Stimulated activated naive CD4-positive, alpha-beta T cell treated with Interleukin-2 at 50 U/mL for 16 hours (primary cell): ENCODE results near the gene PNPLA7.
"Not testable (repeated sequence)": the region's sequence is repeated elsewhere in the genome, so short reads cannot be mapped to it uniquely, and the experiment has no call there.

Source experiments
- DNase-seq: peaks from one replicate; lab custom pipeline; 2025; lab: John Stamatoyannopoulos, UW

PNPLA7 gene

DNA sequence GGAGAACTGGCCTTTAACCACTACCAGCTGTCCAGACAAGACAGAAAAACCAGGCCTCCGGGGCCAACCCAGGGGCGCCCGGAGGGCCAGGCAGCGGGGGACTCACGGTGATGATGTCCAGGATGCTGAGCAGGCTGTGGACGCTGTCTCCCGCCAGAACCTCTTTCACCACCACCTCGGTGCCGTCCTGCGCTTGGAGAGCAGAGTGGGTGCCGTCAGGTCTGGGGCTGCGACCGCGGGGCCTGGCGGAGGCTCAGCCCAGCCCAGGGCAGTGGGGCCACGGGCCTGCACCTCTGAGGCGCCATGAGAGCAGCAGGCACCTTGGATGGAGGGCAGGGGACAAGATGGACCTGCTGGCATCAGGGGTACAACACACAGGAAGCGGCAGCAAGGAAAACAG is 9.7 kb downstream of the PNPLA7 start:
- DNase-seq: no peak

DNA sequence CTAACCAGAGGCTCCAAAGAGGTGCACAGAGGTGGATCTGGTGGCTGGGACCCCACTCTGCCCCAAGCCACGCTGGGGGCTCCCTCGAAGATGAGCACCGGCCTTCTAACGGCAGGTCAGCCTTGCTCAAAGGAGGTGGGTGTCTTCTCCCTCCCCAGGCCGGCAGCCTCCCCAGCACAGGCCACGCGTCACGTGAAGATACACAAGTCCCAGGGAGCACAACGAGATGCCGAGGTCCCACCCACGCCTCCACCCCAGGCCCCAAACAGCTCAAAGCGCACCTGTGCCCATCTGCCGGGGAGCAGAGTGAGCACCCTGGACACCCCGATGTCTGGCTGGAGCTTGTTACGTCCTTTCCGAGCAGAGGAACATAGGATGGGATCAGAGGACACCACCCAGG is 12.1 kb downstream of the PNPLA7 start:
- DNase-seq: no peak

DNA sequence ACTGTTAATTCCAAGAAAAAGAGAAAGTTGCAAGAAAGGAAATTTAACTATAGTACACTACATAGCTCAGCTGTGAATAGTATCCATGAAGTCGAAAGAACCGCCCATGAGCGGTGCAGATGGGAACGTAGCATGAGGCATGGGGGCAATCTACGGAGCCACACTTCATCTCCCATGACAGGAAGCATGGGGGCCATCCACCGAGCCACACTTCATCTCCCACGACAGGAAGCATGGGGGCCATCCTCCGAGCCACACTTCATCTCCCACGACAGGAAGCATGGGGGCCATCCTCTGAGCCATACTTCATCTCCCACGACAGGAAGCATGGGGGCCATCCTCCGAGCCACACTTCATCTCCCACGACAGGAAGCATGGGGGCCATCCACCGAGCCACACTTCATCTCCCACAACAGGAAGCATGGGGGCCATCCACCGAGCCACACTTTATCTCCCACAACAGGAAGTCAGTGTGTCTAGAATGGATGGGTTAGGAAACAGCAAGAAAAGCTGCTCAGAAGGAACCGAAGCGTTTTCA is 13.5 kb downstream of the PNPLA7 start:
- DNase-seq: not testable (repeated sequence)

DNA sequence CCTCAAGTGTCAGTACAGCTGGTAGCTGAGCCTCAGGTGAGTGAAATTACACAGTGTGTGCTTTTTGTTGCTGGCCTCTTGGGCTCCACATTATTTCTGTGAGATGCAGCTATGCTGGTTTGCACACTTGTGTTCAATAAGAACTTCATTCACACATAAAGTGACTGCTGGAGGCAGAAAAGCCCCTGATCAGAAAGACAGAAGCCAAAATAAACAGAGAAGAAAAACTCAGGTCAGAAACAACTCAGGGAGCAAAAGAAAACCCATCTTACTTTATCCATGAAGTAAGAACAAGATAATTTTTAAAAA is 15.1 kb downstream of the PNPLA7 start:
- DNase-seq: no peak

DNA sequence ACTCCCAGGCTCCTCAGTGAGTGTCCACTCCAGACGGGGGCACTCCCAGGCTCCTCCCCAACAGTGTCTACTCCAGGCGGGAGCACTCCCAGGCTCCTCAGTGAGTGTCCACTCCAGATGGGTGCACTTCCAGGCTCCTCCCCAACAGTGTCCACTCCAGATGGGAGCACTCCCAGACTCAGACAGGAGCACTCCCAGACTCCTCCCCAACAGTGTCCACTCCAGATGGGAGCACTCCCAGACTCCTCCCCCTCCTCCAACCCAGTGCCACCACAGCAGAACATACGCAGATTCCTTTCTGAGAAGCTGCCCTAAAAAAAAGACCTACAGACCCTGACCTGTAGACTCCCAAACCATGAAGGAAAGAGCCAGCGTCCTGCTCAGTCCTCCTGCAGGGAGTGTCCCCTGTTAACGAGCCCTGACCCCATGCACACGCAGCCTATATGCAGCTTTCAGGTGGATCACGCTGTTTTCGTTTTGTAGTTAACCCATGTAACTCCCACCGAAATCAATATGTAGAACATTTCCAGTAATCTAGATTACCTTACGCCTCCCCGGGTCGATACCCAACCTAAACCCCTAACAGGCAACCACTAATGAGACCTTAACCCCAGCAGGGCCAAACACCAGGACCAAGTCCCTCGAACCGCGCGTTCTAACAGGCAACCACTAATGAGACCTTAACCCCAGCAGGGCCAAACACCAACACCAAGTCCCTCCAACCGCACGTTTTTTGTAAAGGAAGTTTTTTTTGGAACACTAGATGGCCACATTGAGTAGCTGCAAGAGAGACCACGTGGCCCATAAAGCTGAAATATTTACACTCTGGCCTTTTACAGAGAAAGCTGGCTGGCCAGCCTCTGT is 15.7 kb downstream of the PNPLA7 start:
- no peak for DNase-seq

DNA sequence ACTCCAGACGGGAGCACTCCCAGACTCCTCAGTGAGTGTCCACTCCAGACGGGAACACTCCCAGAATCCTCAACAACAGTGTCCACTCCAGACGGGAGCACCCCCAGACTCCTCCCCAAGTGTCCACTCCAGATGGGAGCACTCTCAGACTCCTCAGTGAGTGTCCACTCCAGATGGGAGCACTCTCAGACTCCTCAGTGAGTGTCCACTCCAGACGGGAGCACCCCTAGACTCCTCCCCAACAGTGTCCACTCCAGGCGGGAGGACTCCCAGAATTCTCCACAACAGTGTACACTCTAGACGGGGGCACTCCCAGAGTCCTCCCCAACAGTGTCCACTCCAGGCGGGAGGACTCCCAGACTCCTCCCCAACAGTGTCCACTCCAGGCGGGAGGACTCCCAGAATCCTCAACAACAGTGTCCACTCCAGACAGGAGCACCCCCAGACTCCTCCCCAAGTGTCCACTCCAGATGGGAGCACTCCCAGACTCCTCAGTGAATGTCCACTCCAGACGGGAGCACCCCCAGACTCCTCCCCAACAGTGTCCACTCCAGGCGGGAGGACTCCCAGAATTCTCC is 17.2 kb downstream of the PNPLA7 start:
- DNase-seq: not testable (repeated sequence)

DNA sequence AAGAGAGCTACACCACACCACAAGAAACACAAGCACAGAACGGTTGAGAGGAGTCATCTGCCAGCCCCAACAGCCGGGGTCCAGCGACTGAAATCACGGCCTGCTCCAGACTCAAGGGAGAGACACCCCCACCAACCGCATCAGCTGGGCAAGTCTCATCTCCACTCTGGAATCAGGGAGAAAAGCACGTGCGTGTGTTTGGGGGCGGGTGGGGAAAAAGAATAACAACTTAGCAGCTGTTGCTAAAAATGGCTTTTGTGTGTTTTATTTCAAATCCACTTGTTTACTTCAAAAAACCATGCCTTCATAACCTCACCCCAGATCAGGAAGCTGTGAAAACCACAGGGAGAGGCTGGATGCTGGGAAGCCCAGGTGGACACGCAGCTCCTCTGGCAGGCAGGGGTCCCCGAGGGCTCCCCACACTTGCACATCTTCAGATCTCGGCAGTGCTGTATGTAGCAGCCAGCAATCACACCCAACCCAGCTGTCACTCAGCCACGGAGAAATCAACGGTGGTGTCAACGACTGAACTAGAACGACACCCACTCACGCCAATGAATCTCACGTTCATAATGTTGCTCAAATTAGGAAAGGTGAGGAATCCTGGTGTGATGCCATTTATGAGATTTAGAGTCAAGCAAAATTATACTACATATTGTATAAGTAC is 19.0 kb downstream of the PNPLA7 start:
- no peak for DNase-seq

DNA sequence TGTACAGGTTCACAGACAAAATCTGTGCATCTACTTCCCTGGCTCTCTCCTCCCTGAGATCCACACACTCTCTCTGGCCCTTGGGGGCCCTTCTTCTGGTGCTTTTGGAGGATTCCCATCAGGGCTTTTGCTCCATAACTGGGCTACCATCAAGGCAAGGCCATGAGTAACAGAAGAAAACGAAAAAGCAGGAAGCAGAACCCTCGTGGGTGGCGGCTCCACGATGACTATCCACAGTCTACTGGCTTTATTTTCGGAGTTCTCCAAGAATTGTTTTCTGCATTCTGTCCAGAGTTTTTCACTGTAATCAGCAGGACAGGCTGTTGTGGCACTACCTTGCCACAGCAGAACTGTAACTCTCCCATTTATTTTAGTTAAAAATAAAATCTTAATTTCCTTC is 19.9 kb downstream of the PNPLA7 start:
- no peak for DNase-seq

DNA sequence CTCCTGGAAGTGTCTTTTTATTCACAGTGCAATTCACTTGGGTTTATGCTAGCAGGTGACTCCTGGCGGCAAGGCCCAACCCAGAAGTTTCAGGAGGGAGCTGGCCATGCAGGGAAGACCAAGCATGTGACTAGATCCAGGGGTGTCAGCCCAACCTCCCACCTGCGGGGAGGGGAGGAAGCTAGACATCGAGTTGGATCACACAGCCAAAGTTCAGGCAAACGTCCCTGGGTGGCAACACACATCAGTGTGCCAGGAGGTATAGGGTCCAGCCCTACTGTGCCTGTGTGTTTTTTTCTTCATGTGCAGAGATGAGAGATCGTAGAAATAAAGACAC is 25.3 kb downstream of the PNPLA7 start:
- no peak for DNase-seq

DNA sequence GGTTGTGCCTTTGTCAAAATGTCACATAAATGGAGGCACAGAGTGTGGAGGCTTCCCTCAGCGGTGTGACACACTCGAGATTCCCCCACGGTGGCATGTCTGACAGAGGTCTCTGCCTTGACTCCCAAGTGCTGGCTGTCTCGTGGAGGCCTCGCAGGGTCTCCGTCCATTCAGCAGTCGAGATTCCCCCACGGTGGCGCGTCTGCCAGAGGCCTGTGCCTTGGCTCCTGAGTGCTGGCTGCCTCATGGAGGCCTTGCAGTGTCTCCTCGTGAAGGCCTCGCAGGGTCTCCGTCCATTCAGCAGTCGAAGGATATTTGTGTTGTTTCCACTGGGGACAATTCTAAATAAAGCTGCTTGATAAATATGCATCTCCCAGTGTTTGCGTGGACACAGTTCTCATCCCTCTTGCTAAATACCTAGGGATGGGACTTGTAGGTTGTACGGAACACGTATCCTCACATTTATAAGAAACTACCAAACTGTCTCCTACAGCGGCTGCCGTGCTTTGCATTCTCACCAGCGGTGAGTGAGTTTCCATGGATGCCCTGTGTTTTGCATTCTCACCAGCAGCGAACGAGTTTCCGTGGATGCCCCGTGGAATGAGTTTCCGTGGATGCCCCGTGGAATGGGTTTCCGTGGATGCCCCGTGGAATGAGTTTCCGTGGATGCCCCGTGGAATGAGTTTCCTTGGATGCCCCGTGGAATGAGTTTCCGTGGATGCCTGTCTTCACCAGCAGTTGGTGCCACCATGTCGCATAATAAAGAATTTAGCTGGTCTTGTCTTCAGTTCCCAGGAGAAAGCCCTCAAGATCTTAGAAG is 25.8 kb downstream of the PNPLA7 start:
- no peak for DNase-seq

DNA sequence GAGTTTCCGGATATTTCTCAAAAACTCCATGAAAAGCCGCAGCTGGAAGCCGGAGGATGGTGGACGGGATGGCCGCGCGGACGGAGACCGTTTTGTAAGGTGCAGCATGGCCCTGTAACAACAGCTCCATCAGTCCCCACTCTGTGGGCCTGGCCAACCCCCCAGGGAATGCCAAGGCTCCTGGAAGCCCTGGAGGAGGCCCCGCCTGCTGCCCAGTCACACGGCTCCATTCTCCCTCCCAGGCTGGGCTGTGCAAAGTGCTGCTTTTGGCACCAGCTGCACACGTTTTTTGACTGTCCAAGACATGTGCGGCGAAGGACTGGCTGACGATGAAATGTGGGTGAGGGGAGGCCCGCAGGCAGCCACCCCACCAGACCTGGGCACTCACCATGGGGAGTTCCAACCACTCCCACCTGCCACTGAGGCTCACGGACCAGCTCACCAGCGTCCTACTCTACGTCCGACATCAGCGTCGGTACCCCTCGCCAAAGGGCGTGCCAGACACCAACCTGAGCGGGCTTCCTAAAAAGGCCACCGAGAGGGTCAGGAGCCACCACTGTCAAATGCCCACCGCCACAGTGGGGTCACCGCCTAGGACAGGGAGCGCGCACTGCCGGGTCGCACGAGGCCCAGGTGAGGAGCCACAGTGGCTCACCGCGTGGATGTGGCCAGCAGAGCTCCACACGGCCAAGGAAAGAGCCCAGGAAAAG is 27.3 kb downstream of the PNPLA7 start:
- DNase-seq: no peak

DNA sequence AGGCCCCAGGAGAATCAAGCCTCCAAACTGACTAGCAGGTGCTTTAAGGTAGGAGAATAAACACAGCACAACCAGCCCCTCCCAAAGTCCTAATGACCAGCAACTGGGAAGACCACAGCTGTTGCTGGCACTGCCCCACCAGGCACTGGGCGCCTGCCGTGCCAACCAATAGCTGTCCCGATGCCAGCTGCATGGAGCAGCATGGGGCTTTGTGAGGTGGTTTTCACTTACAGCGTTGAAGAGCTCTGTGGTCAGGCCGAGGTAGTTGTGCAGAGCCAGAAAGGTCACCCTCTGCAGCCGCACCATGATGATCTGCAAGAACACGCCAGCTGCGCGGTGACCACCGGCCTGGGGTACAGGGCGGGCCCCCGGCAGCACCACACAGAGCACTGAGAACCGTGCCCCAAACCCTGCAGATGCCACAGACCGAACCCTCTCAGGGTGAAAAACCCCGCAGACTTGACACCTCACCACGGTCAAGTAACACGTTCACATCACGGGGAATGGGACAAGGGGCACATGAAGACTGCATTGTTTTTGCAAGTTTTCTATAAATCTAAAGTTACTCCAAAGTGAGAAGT is 28.7 kb downstream of the PNPLA7 start:
- DNase-seq: no peak

DNA sequence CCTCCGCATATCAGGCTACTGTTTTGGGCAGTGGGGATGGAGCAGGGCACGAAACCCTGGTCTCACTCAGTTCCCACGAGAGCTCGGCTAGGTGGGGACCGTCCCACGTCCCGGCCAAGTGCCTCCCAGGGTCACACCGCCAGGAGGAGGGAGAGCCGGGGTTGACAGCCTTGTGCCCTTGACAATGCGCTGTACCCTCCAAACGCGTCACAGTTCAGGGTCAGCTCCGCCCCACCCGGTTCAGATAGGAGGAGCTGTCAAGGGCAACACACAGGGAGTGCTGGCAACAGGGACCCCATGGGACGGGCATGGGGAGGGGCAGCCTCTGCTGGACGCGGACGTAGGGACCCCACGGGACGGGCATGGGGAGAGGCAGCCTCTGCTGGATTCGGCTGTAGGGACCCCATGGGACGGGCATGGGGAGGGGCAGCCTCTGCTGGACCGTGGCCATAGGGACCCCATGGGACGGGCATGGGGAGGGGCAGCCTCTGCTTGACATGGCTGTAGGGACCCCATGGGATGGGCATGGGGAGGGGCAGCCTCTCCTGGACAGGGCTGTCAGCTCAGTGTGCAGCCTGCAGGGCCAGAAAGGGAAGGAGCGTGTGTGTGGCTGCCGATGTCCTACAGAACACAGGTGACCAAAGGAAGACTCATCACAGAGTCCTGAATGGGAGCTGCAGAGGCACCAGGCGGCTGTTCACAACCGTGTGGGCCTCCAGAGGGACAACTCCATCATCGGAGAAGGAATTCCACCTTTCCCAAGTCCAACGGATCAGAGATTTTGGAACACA is 29.4 kb downstream of the PNPLA7 start:
- no peak for DNase-seq

DNA sequence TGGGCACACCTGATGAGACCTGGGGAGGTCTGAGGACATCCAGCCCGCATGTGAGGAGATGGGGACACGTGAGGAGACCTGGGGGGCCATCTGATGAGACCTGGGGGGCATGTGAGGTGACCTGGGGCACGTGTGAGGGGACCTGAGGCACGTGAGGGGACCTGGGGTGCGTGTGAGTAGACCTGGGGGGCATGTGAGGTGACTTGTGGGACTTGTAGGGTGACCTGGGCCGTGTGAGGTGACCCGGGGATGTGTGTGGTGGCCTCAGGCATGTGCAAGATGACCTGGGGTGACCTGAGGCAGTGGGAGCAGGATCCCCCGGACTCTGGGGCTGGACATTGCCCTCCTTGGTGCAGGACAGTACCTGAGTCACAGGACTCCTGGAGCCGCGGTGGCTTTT is 30.6 kb downstream of the PNPLA7 start:
- no peak for DNase-seq

DNA sequence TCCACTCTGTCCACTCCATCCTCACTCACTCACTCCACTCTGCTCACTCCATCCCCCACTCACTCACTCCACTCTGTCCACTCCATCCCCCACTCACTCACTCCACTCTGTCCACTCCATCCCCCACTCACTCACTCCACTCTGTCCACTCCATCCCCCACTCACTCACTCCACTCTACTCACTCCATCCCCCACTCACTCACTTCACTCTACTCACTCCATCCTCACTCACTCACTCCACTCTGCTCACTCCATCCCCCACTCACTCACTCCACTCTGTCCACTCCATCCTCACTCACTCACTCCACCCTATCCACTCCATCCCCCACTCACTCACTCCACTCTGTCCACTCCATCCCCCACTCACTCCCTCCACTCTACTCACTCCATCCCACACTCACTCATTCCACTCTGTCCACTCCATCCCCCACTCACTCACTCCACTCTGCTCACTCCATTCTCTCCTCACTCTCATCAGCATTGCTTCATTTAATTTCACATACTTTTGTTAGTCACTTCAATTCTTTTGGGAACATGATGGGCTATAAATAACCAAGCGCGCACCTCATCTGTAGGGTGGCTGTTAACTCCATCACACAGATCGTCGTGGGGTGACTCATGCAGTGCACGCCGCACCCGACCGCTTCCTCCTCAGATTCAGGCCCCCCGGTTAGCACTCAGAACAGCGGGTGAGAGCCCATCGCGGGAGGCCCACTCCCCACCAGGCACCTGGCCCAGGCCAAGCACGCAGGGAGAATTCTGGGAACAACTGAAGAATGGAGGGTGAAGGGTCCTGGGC is 31.3 kb downstream of the PNPLA7 start:
- DNase-seq: not testable (repeated sequence)

DNA sequence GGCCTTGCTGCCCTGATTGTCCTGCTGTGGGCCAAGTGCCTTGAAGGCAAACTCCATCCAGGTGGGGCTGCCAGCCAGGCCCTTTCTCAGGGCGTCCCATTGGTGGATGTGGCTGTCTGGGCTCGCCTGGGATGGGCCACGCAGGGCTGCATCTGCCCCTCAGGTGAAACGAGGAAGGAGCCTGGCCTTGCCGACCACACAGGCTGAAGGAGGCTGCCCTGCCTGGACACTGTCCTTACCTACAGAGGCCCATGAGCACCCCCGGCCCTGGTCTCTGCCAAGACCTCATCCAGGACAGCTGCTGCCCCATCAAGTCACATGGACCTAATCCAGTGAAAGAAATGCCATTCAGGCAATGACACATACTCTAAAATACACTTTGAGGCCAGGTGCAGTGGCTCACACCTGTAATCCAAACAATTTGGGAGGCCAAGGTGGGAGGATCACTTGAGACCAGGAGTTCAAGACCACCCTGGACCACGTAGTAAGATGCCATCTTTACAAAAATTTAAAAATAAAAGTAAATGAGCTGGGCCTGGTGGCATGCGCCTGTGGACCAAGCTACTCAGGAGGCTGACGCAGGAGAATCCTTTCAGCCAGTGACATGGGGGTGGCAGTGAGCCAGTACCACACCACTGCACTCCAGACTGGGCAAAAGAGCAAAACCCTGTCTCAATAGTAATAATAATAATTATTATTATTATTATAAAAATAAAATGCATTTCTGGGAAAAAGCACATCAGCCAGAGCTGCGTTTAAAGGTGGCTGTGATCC is 33.9 kb downstream of the PNPLA7 start:
- no peak for DNase-seq

DNA sequence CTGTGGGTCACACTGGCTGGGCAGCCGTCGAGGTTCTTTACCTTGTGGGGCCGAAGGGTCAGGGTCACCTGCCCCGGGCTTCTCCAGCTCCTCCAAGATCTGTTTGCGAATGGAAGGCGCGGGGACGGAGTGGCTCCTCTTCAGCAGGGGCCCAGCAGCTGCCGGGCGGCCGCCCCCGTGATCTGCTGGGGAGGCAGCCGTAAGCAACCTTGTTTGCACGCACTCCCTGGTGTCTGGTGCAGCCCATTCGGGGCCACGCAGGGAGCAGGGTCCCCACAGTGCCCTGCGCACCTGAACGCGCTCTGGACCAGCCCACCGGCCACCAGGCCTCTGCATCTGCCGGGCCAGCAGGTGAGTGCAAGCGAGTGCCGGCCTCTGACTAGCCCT is 34.9 kb downstream of the PNPLA7 start:
- no peak for DNase-seq

DNA sequence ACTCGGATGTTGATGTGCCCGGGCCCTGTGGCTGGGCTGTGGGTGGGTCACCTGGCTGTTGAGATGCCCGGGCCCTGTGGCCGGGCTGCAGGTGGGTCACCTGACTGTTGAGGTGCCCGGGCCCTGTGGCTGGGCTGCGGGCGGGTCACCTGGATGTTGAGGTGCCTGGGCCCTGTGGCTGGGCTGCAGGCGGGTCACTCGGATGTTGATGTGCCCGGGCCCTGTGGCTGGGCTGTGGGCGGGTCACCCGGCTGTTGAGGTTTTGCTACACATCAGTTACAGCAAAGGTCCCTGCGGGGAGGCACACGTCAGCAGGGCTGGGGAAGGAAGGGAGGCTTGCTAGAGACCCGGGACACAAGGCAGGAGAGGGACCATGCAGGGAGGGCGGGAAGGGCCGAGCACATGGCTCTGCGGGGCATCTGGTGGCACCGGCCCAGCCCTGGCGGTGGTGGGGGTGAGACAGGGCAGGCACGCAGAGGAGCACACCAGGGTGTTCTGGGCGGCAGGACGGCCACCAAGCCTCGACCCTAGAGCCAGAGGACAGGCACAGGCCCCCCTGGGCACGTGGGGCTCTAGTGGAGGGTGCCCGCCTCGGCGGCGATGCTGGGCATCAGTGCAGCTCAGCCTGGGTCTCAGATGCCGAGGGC is 35.4 kb downstream of the PNPLA7 start:
- DNase-seq: no peak
